Ectodermal cell (in vitro differentiated cells): Measurements from ENCODE around the gene ABL1.

Experiments used
- H3K27ac ChIP-seq: 2 replicates; pipeline ENCODE4 v1.7.0; 2013; ENCODE audit warnings: mild to moderate bottlenecking, low read depth, low read length; ENCODE audit not compliant: insufficient read depth, poor library complexity, severe bottlenecking
- H3K27me3 ChIP-seq: 2 replicates; pipeline ENCODE4 v1.7.0; 2013; ENCODE audit warnings: mild to moderate bottlenecking, low read length; ENCODE audit not compliant: insufficient read depth, control insufficient read depth, poor library complexity, severe bottlenecking
- H3K36me3 ChIP-seq: one replicate; pipeline ENCODE4 v1.7.0; 2013; ENCODE audit warnings: low read length; ENCODE audit not compliant: control insufficient read depth, insufficient read depth
- H3K4me1 ChIP-seq: one replicate; pipeline ENCODE4 v1.7.0; 2013; ENCODE audit warnings: low read length; ENCODE audit not compliant: control insufficient read depth, insufficient read depth
- H3K4me3 ChIP-seq: 2 replicates; pipeline ENCODE4 v1.7.0; 2013; ENCODE audit warnings: low read depth, low read length, control low read depth; ENCODE audit not compliant: insufficient read depth
- H3K9me3 ChIP-seq: 2 replicates; pipeline ENCODE4 v1.7.0; 2013; ENCODE audit warnings: mild to moderate bottlenecking, low read length, moderate library complexity; ENCODE audit not compliant: control insufficient read depth
- WGBS, 2 experiments: methylation state at CpG; one replicate each; pipeline ENCODE4 v1.1.7; 2013; ENCODE audit warnings: missing lambda C conversion rate in 2 of 2; 5-methylcytosine and 5-hydroxymethylcytosine counted together

The ABL1 gene

DNA sequence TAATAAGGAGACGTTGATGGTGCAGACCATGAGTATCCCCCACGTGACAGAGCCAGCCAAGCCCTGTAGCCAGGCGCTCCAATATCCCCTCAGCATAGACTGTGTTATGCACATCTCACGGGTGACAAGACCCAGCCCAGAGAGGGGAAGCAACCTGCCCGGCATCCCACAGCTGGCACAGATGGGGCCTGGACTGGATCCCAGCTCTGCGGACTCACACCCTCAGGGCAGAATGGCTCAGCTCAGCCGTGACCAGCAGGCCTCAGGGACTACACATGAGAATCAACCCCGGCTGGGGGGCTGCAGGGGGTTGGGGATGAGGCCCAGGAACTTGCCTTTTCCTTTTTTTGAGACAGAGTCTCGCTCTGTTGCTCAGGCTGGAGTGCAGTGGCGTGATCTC is 92.3 kb downstream of the ABL1 start:
- 85 to 88% methylated on average over 10 of the region's 10 CpGs for WGBS, 2 experiments
- Histone ChIP-seq H3K36me3 (no peaks in the 10 kb centered on the region), H3K4me1 (peaks cover 4% of the 10 kb centered on the region), H3K9me3 (no peaks in the 10 kb centered on the region), H3K27me3 (peaks cover 8% of the 10 kb centered on the region), H3K4me3 (no peak overlapping the region), H3K27ac (no peak overlapping the region)

DNA sequence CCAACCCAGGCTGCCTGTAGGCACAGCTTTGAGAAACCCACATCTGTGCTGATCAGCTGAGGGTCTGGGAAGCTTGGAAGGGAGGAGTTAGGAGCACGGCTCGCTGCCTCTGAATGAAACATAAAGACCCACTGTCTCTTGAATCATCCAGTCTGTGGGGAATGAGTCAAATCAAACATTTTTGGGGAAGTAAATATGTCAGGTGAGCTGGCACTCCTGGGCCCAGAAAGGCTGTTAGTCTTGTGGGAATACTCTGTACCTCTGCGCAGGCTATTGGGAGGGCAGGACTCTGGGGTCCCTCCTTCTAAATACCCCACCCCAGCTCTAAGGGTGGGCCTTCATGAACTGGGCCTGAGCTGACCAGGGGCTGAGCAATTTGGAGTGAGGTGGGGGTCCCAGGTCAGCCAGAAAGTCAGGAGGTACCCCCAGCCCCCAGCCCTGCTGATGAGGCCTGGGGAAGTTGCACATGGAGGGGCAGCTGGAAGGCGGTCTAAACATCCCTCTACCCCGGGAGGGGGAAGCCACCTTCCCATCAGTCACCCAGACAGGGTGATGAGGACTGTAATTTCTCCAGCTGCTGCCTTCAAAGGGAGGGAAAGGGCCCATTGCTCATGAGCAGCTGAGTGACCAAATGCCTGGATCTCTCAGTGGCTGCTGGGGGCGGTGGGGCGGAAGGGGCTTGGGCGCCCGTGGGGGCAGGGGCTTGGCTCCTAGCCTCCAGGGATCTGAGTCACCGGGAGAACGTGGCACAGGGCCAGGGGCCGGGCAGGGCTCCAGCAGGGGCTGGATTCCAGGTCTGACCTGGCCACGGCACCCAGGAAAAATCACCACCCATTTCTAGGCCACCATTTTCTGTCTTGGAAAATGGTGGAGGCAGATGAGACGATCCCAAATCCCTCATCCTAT is 93.2 kb downstream of the ABL1 start:
- Histone ChIP-seq H3K27me3 (peaks cover 15% of the 10 kb centered on the region), H3K27ac (no peak overlapping the region)
- 78 to 81% methylated on average over 14 of the region's 14 CpGs for WGBS, 2 experiments

DNA sequence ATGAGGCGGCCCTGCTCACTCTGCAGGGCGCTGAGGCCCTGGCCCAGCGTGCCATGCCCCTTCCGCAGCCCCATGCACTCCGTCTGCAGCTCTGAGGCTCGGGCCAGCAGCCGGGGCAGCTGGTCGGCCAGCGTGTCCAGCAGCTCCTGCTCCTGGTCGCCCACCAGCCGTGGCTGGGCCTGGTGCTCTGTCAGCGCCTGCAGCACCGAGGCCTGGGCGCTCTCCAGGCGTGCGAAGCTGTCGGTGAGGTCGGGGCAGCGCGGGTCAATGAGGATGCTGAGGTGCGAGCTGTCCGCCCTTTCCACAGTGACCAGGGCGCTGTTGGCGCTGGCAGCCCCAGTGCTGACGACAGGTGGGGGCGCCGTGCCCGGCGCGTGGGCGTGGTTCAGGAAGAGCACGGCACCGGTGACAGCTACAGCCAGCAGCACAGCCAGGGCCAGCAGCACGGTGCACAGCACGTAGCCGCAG is 94.6 kb downstream of the ABL1 start:
- Histone ChIP-seq H3K27ac (no peak overlapping the region), H3K36me3 (no peaks in the 10 kb centered on the region), H3K9me3 (no peaks in the 10 kb centered on the region), H3K27me3 (peaks cover 25% of the 10 kb centered on the region), H3K4me3 (no peak overlapping the region), H3K4me1 (peaks cover 7% of the 10 kb centered on the region)
- WGBS, 2 experiments: 91 to 93% methylated on average over 36 of the region's 36 CpGs

More for the DNA sequence above, 93.2 kb downstream of the ABL1 start:
- no peaks in the 10 kb centered on the region for H3K9me3 ChIP-seq
- no peak overlapping the region for H3K4me3 ChIP-seq
- H3K36me3 ChIP-seq: no peaks in the 10 kb centered on the region
- peaks cover 5% of the 10 kb centered on the region for H3K4me1 ChIP-seq

DNA sequence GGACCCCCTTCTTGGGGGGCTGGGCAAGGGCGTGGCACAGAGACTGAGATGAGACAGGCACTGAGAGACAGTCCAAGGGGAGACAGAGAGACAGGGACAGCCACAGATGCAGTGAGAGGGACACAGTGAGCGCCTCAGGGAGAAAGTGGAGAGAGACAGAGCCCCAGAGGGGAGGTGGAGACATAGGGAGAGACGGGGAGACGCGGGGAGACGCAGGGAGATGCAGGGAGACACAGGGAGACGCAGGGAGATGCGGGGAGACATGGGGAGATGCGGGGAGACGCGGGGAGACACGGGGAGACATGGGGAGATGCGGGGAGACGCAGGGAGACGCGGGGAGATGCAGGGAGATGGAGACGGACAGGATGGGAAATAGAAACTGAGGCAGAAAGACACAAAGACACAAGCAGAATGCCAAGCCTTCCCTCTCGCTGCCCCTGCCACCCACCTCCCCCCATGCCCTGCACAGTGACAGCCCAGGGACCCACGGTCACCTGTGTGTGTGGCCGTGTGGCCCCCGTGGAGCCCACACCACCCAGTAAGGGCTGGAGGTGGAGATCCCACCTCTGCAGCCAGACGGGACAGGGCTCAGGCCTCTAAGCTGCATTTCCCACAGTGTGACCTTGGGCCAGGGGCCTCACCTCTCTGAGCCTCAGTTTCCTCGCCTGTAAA is 95.2 kb downstream of the ABL1 start:
- peaks cover 25% of the 10 kb centered on the region for H3K27me3 ChIP-seq
- no peaks in the 10 kb centered on the region for H3K9me3 ChIP-seq
- WGBS, 2 experiments: 89 to 91% methylated on average over 23 of the region's 23 CpGs
- no peak overlapping the region for H3K27ac ChIP-seq
- no peaks in the 10 kb centered on the region for H3K36me3 ChIP-seq
- H3K4me1 ChIP-seq: peaks cover 7% of the 10 kb centered on the region
- H3K4me3 ChIP-seq: no peak overlapping the region

DNA sequence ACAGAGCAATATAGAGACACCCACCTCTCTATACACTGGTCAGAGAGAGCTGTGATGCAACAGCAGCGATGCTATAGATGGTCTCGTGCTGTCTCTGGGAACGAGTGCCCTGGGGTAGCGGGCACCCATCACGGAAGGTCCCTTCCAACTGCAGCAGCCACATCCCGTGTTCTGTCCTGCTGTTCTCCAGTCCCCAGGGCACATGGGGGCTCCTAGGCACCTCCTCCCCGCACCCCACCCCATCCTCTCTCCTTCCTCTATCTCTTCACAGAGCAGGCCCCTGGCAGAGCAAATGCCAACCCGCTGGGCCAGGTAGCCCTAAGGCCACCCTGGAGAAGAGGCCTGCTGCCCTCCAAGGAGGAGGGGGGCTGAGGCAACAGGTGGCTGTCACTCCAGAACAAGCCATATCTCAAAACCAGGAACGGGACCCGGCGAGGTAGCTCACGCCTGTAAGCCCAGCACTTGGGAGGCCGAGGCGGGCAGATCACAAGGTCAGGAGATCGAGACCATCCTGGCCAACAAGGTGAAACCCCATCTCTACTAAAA is 95.8 kb downstream of the ABL1 start:
- no peak overlapping the region for H3K27ac ChIP-seq
- 90 to 93% methylated on average over 15 of the region's 15 CpGs for WGBS, 2 experiments

DNA sequence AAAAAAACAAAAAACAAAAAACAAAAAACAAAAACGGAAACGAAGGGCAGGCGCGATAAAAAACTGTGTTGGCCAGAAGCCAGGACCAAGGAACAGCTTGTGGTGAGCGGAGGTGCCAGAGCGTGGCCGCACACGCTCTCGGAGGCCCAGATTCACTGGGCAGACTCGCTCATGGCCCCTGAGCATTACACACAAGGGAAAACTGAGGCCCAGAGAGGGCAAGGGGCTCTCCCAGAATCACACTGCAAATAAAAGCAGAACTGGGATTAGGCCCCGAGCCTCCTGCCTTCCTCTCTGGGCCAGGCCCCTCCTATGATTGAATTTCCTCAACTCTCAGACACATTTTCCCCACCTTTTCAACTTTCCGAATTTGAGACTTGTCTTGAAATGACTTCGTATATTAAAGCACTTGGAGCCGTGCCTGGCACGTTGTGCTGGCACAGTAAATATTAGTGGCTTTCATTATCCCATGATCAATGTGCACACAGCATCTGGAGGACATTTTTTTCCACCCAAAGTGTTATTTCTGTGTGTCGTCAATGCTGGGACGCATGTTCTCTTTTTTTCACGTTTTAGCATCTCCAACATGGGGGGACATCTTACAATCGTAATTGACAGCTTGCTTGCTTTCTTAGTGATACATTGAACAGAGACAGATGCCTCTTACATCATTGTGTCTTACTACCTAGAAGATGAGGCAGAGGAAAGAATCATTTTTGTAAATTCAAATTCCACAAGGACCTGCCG is 96.6 kb downstream of the ABL1 start:
- Histone ChIP-seq H3K36me3 (no peaks in the 10 kb centered on the region), H3K27ac (no peak overlapping the region)
- WGBS, 2 experiments: 92 to 93% methylated on average over 20 of the region's 20 CpGs

More for the DNA sequence above, 95.8 kb downstream of the ABL1 start:
- peaks cover 25% of the 10 kb centered on the region for H3K27me3 ChIP-seq
- peaks cover 9% of the 10 kb centered on the region for H3K4me1 ChIP-seq
- H3K9me3 ChIP-seq: no peaks in the 10 kb centered on the region
- H3K36me3 ChIP-seq: no peaks in the 10 kb centered on the region
- no peak overlapping the region for H3K4me3 ChIP-seq

DNA sequence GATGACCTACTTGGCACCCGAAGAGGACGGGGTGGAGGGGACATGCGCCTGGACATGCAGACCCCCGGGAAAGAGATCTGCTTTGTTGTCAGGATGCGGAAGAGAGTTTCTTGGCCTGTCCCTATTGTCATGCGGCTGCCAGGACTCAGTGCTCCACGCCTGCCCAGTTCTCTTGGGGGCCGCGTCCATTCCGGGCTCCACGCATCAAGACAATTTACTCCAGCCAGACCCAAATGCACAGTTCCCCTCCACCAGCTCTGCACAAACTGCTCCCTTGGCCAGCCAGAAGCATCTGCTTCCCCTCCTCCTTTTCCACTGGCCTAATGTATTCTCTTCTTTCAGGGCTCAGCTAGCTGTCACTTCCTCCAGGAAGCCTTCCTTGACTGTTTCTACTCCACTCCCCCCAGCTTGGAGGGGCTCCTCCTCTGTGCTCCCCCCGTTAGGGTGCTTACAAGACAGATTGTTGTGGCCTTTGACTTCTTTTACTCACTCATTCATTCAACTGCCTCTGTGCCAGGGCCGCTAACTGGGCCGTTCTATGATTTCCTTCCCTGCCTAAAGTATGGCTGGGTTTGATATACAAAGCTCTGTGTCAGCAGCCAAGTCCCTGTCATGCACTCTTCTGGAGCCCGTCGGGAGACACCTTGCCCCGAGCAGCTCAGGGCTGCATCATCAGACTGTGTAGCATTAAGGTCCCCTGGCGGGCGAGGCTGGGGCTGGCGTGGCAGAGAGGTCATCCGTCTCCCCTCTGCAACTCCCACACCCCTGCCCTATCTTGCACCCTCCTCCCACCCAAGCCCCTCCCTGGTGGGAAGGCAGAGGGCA is 97.4 kb downstream of the ABL1 start:
- peaks cover 19% of the 10 kb centered on the region for H3K4me1 ChIP-seq
- no peaks in the 10 kb centered on the region for H3K9me3 ChIP-seq
- no peak overlapping the region for H3K27ac ChIP-seq
- peaks cover 33% of the 10 kb centered on the region for H3K27me3 ChIP-seq
- 54 to 56% methylated on average over 21 of the region's 21 CpGs for WGBS, 2 experiments
- no peaks in the 10 kb centered on the region for H3K36me3 ChIP-seq
- no peak overlapping the region for H3K4me3 ChIP-seq

More for the DNA sequence above, 96.6 kb downstream of the ABL1 start:
- Histone ChIP-seq H3K9me3 (no peaks in the 10 kb centered on the region), H3K4me3 (no peak overlapping the region), H3K27me3 (peaks cover 25% of the 10 kb centered on the region), H3K4me1 (peaks cover 16% of the 10 kb centered on the region)

DNA sequence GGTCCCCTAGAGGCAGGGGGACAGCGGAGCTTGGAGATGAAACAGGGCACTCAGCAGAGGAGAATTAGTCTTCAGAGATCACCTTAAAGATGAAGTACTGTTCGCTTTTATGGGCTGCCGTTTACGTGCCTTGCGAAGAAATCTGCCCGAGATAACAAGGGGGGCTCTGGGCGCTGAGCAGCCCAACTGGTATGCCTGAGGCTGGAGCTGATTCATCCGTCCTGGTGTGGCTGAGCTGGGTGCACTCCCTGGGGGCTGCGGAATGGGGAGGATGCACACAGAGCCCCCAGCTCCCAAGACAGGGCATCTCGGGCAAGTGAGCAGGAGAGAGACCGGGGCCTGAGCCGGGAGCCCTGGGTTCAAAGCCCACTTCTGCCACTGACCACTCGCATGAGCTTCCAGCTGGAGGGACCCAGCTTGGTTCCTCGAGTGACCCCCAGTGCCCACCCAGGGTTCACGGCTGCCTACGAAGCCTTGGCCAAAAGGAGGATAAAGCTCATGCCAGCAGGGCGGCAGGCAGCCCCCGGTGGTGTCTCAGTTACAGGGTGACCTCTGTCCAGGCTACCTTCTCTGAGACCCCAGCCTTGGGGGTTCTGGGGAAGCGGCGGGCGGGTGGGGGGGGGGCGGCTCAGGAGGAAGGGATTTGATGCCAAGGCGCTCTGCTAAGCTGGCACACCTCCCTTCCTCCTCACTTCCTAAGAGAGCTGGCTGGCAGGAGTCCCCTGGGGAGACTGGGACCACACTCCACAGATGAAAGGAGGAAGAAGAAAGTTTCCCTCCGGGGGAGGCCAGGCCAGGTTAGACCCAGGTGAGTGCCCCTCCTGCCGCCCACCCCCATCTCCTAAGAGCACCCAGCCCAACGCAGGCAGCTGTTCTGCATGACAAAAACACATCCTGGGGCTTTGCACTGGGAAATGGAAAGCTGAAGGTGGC is 98.3 kb downstream of the ABL1 start:
- Histone ChIP-seq H3K9me3 (no peaks in the 10 kb centered on the region), H3K27ac (no peak overlapping the region), H3K4me3 (no peak overlapping the region), H3K4me1 (peaks cover 25% of the 10 kb centered on the region), H3K36me3 (no peaks in the 10 kb centered on the region), H3K27me3 (peaks cover 42% of the 10 kb centered on the region)
- WGBS, 2 experiments: 52 to 54% methylated on average over 26 of the region's 26 CpGs
